Kasumi-1 (cell line): ENCODE results near the gene ATE1.
"Not testable (repeated sequence)": the region's sequence is repeated elsewhere in the genome, so short reads cannot be mapped to it uniquely, and the experiment has no call there.

Experiments
- DNase-seq, 2 experiments: peaks; one replicate each; lab custom pipeline; 2025; lab: John Stamatoyannopoulos, UW

Gene ATE1

GRCh38 chr10:121832647-121833046 is 95.2 kb downstream of the ATE1 start:
- no peak for DNase-seq

GRCh38 chr10:121831777-121832176 is 96.1 kb downstream of the ATE1 start:
- no peak for DNase-seq

DNA sequence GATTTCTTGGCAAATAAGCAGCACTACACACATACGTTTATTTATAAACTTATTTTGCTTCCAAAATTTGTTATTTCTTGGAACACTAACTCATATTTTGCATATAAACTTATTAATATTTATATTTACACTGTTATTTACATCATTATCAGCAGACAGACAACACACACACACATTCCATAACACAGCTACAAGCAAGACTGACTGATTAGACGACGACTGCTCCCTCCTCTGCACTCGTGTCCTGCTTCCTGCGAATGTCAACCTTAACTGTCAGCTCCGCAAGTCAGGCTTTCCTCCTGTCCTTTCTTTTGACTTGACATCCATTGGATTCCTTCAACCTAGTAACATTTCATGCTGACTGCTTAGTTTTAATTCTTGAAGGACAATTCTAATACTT is 96.6 kb downstream of the ATE1 start:
- DNase-seq, result no peak

DNA sequence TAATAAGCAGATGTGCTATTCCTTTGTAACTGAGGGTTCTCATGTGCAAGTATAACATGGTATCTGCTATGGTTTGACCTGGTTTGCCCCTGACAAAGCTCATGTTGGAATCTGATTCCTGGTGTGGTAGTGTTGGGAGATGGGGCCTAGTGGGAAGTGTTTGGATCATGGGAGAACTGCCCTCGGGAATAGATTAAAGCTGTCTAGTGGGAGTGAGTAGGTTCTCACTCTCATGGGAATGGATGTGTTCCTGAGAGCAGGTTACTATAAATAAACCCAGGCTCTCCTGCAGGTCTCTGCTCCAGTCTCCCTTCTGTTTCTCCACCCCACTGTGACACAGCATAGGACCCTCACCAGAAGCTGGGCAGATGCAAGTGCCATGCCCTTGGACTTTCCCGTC is 97.7 kb downstream of the ATE1 start:
- no peak for DNase-seq

DNA sequence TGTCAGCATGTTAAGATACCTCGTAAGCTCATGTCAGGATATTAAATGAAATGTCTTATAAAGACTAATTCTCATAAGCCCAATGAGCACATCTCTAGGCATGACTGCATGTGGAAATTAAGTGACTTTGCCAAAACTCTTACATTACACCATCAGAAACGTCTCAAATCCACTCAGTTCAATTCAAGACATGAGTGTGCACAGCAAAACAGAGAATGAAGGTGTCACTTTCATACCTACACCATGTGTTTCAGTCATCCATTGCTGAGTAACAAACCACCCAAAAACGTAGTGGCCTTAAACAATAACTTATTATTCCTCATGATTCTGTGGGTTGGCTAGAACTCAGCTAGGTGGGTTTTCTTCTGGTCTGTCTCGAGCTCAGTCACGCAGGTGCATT is 99.8 kb downstream of the ATE1 start:
- no peak for DNase-seq

DNA sequence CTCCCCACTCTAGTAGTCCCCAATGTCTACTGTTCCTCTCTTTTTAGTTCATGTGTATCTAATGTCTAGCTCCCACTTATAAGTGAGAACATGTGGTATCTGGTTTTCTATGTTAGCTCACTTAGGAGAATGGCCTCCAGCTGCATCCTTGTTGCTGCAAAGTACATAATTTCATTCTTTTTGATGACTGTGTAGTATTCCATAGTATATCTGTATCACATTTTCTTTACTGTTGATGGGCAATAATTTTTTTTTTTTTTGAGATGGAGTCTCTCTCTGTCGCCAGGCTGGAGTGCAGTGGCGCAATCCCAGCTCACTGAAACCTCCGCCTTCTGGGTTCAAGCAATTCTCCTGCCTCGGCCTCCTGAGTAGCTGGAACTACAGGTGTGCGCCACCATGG is 101.1 kb downstream of the ATE1 start:
- not testable (repeated sequence) for DNase-seq

- DNase-seq, result peak; percentile 84 to 91
Measured at GRCh38 chr10:121823993-121824463, 103.8 kb downstream of the ATE1 start.

GRCh38 chr10:121822724-121823123 is 105.1 kb downstream of the ATE1 start:
- no peak for DNase-seq

DNA sequence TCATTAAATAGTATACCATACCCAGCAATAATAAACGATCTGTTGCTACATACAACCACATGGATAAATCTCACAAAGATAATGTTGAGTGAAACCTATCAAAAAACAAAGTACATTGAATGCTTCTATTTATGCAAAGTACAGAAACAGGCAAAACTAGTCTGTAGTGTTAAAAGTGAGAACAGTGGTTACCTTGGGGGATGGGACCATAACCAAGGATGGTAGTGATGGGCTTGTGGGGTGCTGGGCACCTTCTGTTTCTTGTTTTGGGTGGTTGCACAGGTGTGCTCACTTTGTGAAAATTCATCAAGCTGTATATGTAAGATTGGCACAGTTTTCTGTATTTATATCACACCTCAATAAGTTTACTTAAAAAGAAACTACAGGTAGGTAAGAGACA is 105.7 kb downstream of the ATE1 start:
- no peak for DNase-seq

DNA sequence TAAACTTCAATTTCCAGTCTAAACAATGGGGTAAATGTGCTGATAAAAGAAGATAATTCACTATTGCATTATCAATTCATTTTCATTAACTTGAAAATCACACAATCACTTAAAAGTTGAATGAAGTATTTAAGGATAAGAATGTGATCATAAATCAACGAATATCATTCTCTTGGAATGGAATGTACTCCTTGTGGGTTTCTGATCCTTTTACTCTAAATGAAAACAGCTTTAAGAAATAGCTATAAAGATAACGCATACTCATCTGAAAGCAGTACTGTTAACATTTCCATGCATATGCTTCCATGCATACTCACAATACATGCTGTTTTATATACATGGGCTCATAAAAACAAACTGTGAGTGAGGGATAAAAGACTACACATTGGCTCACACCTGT is 108.8 kb downstream of the ATE1 start:
- no peak for DNase-seq

DNA sequence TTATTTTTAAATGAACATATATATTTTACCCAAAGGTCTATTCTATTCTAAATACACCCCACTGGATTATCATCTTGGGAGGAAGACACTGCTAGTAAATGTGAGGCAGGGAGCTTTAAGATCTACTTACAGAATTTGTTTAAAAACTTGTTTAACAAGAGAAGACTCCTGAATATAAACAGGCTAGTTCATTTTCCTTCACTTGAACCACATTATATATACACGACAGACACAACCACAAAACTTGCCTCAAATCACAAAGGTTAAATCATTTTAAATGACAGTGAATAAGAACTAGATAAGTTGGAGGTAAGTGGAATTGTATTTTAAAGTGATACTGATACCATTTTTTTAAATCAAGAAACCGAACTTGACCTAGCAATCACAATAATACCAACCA is 109.2 kb downstream of the ATE1 start:
- DNase-seq, result no peak

GRCh38 chr10:121816197-121816596 is 111.6 kb downstream of the ATE1 start:
- DNase-seq, result no peak

- no peak for DNase-seq
Measured at GRCh38 chr10:121813857-121814256, 114.0 kb downstream of the ATE1 start.

- no peak for DNase-seq
Measured at GRCh38 chr10:121813211-121813815, 114.5 kb downstream of the ATE1 start.

DNA sequence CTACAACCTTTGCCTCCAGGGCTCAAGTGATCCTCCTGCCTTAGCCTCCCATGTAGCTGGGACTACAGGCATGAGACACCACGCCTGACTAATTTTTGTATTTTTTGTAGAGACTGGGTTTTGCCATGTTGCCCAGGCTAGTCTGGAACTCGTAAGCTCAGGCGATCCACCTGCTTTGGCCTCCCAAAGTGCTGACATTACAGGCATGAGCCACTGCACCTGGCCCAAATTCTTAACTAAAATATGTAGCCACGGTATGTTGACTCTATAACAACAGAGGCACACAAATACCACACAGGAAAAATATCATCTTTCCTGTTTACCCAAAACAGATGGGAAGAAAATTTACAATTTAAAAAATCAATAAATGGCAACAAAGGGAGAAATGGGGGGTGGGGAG is 115.8 kb downstream of the ATE1 start:
- no peak for DNase-seq

DNA sequence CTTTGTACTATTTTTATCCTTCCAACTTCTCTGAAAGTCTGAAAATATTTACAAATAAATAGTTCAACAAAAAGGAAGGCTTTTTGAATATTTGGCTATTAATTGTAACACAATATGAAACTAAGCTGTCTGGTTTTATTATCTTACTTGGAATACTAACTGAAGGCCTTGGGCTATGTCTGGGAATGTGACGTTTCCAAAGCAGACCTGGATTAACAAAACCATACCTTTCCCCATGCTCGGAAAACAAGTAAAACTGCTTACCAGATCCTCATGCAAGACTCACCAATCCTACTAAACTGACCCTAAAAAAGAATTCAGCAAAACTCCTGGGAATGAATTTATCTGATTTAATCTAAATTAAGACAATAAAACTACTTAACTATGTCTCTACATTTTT is 116.4 kb downstream of the ATE1 start:
- no peak for DNase-seq

GRCh38 chr10:121808835-121809234 is 119.0 kb downstream of the ATE1 start:
- DNase-seq, result no peak

GRCh38 chr10:121804460-121804859 is 123.4 kb downstream of the ATE1 start:
- DNase-seq, result no peak

GRCh38 chr10:121803611-121804010 is 124.2 kb downstream of the ATE1 start:
- DNase-seq, result no peak

- DNase-seq, result no peak
Measured at GRCh38 chr10:121800831-121801230, 127.0 kb downstream of the ATE1 start.

- no peak for DNase-seq
Measured at GRCh38 chr10:121800146-121800545, 127.7 kb downstream of the ATE1 start.

DNA sequence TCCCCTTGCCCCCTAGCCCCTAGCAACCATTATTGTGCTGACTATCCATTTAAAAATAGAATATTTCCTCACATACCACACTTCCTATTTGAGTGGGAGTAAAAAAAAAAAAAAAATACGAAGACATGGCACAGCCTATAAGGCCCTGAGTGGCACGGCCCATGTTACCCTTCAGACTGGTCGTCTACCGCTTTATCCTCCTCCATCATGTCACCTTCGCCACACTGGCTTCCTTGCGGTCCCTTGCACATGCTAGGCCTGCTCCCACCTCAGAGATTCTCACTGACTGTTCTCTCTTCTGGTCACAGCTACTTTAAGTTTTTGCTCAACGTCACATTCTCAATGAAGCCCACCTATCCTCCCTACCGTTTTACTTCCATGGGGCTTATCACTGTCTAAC is 130.3 kb downstream of the ATE1 start:
- DNase-seq, result peak in 1 of 2 experiments; percentile 42

- no peak for DNase-seq
Measured at GRCh38 chr10:121796342-121796741, 131.5 kb downstream of the ATE1 start.

DNA sequence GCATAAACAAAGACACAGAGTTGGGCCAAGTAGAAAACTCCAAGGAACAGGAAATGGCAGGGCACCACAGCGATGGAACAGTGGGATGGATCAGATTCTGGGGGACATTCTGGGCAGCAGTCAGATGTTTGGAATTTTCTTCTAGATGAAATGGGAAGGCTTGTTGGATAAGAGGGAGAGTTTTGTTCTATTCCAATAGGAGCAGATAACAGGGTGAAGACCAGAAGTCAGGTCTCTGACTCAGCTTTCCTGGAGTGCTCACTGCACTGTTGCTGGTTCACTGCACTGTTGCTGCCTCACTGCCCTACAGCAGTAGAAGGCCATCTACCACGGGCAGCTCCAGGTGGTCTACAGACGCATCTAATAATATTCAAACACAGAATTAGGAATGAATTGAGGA is 135.6 kb downstream of the ATE1 start:
- no peak for DNase-seq

- no peak for DNase-seq
Measured at GRCh38 chr10:121791761-121792160, 136.1 kb downstream of the ATE1 start.
